Fibroblast of peridontal ligament (primary cell): ENCODE measurements around the gene ISM1.

Experiments used
- DNase-seq: peaks from one replicate; pipeline ENCODE4 v3.0.0-alpha.2; 2010; ENCODE audit errors: extremely low read depth

The ISM1 gene

DNA sequence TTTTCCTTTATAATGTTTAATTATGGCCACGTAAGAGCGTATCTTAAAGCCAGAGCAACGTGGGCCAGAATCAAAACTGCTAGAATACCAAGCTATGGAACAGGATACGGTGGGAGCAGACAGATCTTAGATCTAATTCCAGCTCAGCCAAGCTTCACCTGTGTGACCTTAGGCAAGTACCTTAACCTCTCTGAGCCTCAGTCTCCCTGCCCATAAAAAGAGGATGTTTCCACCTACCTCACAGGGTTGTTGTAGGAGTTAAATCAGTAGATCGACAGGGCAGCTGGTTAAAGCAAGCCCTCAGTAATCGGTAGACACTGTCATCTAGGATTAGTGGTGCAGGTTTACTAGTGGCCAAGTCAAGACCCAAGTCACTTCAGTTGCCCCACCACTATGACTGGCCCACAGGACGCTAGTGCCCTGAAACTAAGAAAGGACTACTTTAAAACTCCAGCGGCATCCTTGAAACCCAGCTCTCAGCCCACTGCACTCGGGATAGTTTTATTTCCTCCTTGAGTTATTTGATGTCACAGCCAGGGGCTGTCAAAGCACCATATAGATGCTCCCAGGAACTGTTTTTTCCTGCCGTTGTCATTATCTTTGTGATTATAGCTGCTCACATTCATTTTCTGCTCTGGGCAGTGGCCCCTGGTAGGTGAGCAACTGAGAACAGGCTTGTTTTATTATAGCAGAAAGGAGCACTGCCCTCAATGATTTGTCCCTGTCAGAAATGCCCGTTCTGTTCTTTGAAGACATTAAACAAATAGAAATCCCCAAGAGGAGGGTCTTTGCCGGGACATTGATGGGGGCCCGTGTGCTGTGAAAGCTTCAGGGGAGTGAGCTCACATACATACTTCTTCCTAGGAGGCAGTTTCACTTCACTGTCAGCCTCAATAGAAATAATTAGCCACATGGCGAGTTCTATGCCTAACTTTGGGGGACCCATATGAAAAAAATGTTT, 63.1 kb downstream of the ISM1 start:
- no peak for DNase-seq

DNA sequence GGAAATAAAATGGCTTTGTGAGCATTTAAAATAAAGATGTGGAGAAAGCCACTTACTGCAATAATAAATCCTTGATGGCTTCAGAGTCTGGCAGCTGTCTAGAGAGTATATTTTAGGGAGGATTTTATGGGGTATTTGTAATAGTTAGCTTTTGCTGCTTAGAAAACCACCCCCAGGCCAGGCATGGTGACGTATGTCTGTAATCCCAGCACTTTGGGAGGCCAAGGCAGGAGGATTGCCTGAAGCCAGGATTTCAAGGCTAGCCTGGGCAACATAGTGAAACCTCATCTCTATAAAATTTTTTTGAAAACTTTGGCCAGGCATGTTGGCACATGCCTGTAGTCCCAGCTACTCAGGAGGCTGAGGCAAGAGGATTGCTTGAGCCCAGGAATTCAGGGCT, 63.8 kb downstream of the ISM1 start:
- DNase-seq, result no peak

- DNase-seq, result no peak
Measured at GRCh38 chr20:13285408-13285807, 64.3 kb downstream of the ISM1 start.

DNA sequence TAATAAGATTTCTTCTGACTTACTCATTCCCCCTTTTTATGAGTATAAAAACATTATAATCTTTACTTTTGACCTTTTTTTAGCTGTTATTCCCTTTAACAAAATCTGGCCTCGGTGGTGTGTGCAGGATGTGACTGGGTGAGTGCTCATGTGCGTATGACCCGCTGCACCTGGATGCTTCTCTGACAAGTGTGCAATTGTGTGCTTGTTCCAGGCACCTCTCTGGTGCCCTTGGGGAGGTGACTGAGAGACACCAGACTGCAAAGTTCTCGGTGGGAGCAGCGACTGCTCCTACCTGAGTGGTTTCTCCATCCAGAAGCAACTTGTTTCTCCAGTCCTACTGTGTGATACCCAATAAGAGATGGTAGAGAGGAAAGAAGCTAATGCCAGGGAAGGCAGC, 65.0 kb downstream of the ISM1 start:
- no peak for DNase-seq

DNA sequence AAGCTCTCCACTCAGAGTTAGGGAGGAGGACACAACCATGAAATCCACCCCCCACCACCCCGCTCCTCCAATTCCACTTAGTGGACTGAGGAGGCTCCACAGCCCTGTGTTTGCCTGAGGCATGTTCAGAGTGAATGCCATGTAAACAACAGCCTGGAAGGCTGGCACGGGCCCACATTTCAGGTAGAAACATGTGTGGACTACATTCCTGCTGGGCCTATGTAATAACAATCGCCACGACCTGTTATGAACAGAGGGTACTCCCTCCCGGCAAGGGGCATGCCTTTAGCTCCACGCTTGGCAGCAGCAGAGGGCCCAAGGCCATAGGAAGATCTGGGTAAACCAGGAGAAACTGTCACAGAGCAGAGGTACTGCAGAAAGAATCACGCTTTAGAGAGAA, 65.5 kb downstream of the ISM1 start:
- DNase-seq, result no peak

- no peak for DNase-seq
Measured at GRCh38 chr20:13288357-13288756, 67.3 kb downstream of the ISM1 start.

GRCh38 chr20:13289031-13289430, 68.0 kb downstream of the ISM1 start:
- no peak for DNase-seq

DNA sequence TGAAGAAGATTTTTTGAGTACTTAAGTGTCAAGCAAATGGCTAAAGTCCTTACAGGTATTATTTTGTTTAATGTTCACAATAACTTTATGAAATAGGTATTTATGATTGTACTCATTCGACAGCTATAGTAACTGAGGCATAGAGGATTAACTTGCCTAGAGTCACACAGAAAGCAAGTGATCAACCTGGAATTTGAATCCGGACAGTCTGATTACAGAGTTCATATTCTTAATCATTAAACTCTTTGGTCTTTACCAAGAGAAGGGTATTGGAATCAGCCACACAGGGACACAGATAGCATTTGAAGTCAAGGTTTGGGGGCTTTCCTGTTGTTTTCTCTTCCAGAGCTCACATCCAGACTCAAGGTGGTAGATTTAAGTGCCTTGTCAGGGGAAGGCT, 69.7 kb downstream of the ISM1 start:
- DNase-seq, result no peak

GRCh38 chr20:13291157-13291556, 70.1 kb downstream of the ISM1 start:
- no peak for DNase-seq

- no peak for DNase-seq
Measured at GRCh38 chr20:13292201-13292885, 71.3 kb downstream of the ISM1 start.

DNA sequence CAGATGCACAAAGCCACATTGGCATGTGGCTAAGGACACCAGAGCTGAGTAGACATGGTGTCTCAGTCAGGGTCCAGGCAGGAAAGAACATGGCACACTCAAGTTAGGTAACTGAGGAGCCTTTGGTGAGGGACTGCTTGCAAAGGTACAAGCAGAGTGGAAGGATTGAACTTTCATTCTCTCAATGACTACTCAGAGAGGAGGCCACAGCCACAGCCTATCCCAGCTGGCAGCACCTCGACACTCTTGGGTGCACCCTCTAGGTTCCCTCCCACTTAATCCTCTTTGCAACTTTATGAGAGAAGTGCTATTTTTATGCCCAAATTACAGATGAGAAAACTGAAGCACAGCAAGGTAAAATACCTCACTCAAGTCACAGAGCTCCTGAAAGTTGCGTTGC, 73.4 kb downstream of the ISM1 start:
- DNase-seq, result no peak

- DNase-seq, result no peak
Measured at GRCh38 chr20:13295637-13296036, 74.6 kb downstream of the ISM1 start.

GRCh38 chr20:13296070-13296469, 75.0 kb downstream of the ISM1 start:
- DNase-seq, result no peak

GRCh38 chr20:13297147-13297899, 76.2 kb downstream of the ISM1 start:
- peak; percentile 32 for DNase-seq

DNA sequence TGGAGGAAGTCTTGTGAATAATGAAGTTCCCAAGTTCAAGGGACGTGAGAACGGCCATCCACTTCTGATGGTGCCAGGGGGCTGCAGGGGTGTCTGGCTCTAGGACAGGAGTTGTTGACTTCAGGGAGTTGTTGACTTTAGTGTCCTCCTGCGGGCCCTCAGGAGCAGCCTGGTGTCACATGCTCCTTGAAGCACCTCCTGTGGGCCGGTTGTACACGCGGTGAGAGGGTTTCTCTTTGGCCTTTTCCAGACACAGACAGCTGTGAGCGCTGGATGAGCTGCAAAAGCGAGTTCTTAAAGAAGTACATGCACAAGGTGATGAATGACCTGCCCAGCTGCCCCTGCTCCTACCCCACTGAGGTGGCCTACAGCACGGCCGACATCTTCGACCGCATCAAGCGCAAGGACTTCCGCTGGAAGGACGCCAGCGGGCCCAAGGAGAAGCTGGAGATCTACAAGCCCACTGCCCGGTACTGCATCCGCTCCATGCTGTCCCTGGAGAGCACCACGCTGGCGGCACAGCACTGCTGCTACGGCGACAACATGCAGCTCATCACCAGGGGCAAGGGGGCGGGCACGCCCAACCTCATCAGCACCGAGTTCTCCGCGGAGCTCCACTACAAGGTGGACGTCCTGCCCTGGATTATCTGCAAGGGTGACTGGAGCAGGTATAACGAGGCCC, 77.8 kb downstream of the ISM1 start:
- no peak for DNase-seq

GRCh38 chr20:13299401-13299800, 78.3 kb downstream of the ISM1 start:
- DNase-seq, result no peak

DNA sequence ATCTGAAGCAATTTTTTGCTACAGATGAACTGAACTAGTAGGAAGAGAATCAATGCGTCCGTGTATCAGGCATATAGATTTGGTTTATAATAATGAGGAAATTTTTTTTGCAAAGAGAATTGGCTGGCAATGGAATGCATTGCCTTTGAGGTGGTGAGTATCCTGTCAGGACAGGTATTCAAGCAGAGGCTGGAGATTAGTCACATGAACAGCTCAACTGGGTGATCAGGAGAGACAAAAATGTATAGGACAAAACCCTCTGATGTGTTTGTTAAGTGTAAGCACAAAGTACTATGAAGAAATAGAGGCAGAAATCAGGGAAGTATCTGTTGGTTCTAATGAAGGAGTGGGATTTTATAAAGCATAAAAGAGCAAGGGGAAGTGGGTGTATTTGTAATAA, 80.5 kb downstream of the ISM1 start:
- DNase-seq, result no peak

- peak; percentile 18 for DNase-seq
Measured at GRCh38 chr20:13302647-13303450, 81.8 kb downstream of the ISM1 start.

DNA sequence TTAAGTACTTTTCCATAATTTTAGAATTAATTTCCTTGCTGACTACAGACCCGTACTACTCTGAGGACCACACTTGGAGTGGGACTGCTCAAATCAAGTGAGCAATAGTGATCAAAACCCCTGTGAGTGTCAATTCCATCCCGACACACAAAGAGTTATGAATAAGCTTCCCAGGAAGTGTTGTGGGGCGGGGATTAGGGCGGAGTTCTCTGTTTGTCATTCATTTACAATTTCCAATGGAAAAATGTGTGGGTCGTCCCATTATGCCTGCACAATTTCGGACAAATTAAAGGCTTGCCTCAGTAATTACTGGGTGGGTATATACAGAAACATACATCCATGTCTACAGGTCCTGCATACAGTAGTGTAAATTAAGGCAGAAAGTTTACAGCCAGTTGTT, 84.2 kb downstream of the ISM1 start:
- DNase-seq, result no peak

DNA sequence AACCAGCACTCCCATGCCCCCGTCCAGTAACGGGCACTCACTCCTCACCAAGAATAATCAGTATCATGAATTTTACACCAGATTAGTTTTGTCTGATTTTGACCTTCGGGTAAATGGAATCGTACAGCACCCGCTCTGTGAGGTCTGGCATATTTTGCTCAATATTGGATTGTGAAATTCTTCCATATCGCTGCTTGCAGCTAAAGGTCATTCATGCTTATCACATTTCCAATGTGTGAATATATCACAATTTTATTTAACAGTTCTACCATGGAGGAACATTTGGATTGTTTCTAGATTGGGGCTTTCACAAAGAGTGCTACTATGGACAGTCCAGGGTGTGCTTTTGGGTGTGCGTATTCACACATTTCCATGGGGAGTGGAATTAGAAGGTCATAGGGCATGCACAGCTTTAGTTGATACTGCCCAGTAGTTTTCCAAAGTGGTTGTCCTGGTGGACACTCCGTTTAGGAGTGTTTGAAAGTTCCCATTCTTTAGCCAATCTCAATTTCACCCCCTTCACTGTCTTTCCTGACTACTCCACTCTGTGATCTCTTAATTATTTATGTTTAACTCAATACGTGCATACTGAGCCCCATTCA, 86.6 kb downstream of the ISM1 start:
- DNase-seq, result no peak

DNA sequence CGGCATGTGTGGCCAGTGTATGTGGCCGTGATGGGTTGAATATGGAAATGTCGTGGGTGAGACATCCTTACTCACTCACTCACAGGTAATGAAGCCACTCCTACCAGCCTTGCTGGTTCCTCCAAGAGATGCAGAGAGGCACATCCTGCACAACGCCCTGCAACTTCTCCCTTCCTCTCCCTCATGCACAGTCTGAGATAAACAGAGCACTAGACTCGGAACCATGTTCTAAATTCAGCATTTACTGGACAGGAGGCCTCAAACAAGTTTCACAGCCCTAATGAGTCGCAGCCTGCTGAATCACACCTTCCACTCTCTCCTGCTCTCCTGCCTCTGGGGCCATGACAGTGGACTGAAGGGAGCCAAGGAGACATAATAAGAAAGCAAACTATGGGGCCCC, 91.2 kb downstream of the ISM1 start:
- DNase-seq, result no peak
